Keratinocyte (primary cell): ENCODE results near the gene P2RY10. TPM values are rescaled to one million over a fixed set of nuclear protein-coding genes. Genes with fewer than 3 reads are reported as not detected.

Source experiments
- DNase-seq: peaks from one replicate; pipeline ENCODE4 v3.0.0-alpha.2; 2011; ENCODE audit warnings: low read depth, missing footprints, low spot score
- FAIRE-seq: peaks from 2 replicates; lab custom pipeline; 2011; peaks lifted over from hg19 to GRCh38; lab: Jason Lieb, UNC
- H2AFZ ChIP-seq: 2 replicates; pipeline ENCODE4 v1.6.0; 2012; ENCODE audit warnings: low read length, control low read depth, inconsistent platforms; ENCODE audit not compliant: control insufficient read depth
- H3K27ac ChIP-seq: 2 replicates; pipeline ENCODE4 v1.5.1; 2011; ENCODE audit warnings: low read length; ENCODE audit not compliant: control insufficient read depth, insufficient read depth
- H3K27me3 ChIP-seq: 3 replicates; pipeline ENCODE4 v1.6.0; 2011; ENCODE audit warnings: low read length; ENCODE audit not compliant: control insufficient read depth, insufficient read depth; ENCODE audit errors: extremely low read depth
- H3K36me3 ChIP-seq, 2 experiments: 2 replicates in 1 of 2; 3 replicates in 1 of 2; pipeline ENCODE4 v1.5.1; 2011; ENCODE audit warnings: low read length in 2 of 2, mild to moderate bottlenecking in 1 of 2; ENCODE audit not compliant: control insufficient read depth in 2 of 2, insufficient read depth in 2 of 2; ENCODE audit errors: extremely low read depth in 1 of 2
- H3K4me1 ChIP-seq: 3 replicates; pipeline ENCODE4 v1.5.1; 2011; ENCODE audit warnings: low read length; ENCODE audit not compliant: control insufficient read depth, insufficient read depth; ENCODE audit errors: extremely low read depth
- H3K4me2 ChIP-seq: 3 replicates; pipeline ENCODE4 v1.6.0; 2011; ENCODE audit warnings: low read depth, low read length; ENCODE audit not compliant: control insufficient read depth, insufficient read depth; ENCODE audit errors: extremely low read depth
- H3K4me3 ChIP-seq, 3 experiments: fragments of 200-600 bp in 1 of 3; sonication (generic) in 1 of 3; 2 replicates in 2 of 3; 3 replicates in 1 of 3; pipeline ENCODE4 v1.5.1; 2011 to 2016; ENCODE audit warnings: low read length in 3 of 3, mild to moderate bottlenecking in 3 of 3, control low read depth in 2 of 3, inconsistent platforms in 1 of 3, low read depth in 1 of 3, mixed read lengths in 1 of 3, mixed run types in 1 of 3, moderate library complexity in 1 of 3; ENCODE audit not compliant: control insufficient read depth in 2 of 3, insufficient read depth in 2 of 3; ENCODE audit errors: extremely low read depth in 1 of 3
- H3K79me2 ChIP-seq: 2 replicates; pipeline ENCODE4 v1.6.0; 2012; ENCODE audit warnings: low read length; ENCODE audit not compliant: control insufficient read depth, insufficient read depth
- H3K9ac ChIP-seq: 3 replicates; pipeline ENCODE4 v1.6.0; 2011; ENCODE audit warnings: low read length; ENCODE audit not compliant: control insufficient read depth, insufficient read depth; ENCODE audit errors: extremely low read depth
- H3K9me1 ChIP-seq: 3 replicates; pipeline ENCODE4 v1.6.0; 2011; ENCODE audit warnings: low read length; ENCODE audit not compliant: control insufficient read depth, insufficient read depth; ENCODE audit errors: extremely low read depth
- H3K9me3 ChIP-seq: 2 replicates; pipeline ENCODE4 v1.5.1; 2012; ENCODE audit warnings: low read depth, low read length; ENCODE audit not compliant: control insufficient read depth
- H4K20me1 ChIP-seq: 3 replicates; pipeline ENCODE4 v1.6.0; 2011; ENCODE audit warnings: low read length; ENCODE audit not compliant: control insufficient read depth, insufficient read depth; ENCODE audit errors: extremely low read depth
- EZH2 ChIP-seq: IDR thresholded peaks from one replicate; pipeline ENCODE4 v1.6.1; 2012; ENCODE audit warnings: inconsistent platforms, mild to moderate bottlenecking, low read length, moderate library complexity
- dilution Hi-C: fragments of 300-500 bp; cut with MboI; formaldehyde crosslinking; loops from one replicate; pipeline ENCODE4 v1.7.0; 2020; ENCODE audit warnings: low sequenced_read_pairs; ENCODE audit not compliant: extremely low pct_ligation_motif_present
- polyA plus RNA-seq, 5 experiments: library from polyadenylated mRNA; depleted of rRNA in 3 of 5; stranded (reverse) in 3 of 5; stranded (forward) in 1 of 5; unstranded in 1 of 5; fragments of >200 nt; gene quantifications; 1 replicate in 1 of 5; 2 replicates in 3 of 5; 3 replicates in 1 of 5; pipeline versions ENCODE4 v1.2.1 to v1.2.3, GENCODE V29; 2011 to 2012; ENCODE audit warnings: missing spikeins in 2 of 5, low read depth in 1 of 5, low replicate concordance in 1 of 5
- TF ChIP-seq, protein P1 (sequence below), 3 experiments: IDR thresholded peaks in 1 of 3; conservative IDR thresholded peaks in 1 of 3; optimal IDR thresholded peaks in 1 of 3; 2 replicates in 2 of 3; 3 replicates in 1 of 3; pipeline versions ENCODE3 to v1.5.1; 2011; ENCODE audit warnings: low read length in 3 of 3, mild to moderate bottlenecking in 3 of 3, moderate library complexity in 2 of 3, control low read depth in 1 of 3, inconsistent platforms in 1 of 3; ENCODE audit not compliant: insufficient read depth in 2 of 3; ENCODE audit errors: extremely low read depth in 1 of 3

Gene P2RY10
- polyA plus RNA-seq, 1 donor (not counting 4 experiments of a cell fraction or from before 2014, with no cell fraction given) = not detected

DNA sequence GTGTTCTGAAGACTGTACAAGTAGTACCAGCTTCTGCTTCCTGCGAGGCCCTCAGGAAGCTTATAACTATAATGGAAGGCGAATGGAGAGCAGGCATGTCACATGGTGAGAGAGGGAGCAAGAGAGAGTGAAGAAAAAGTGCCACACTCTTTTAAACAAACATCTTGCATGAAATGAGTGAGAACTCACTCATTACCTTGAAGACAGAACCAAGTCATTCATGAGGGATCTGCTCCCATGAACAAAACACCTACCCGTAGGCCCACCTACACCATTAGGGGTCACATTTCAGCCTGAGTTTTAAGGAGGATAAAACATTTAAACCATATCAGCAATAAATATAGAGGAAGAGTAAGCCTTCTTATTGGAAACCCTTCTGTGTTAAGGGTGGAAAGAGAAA lies 19.4 kb downstream of the P2RY10 start:
- H3K27me3 ChIP-seq = no peaks in the 10 kb centered on the region
- H3K9me1 ChIP-seq = no peaks in the 10 kb centered on the region
- TF ChIP-seq, protein P1, sequence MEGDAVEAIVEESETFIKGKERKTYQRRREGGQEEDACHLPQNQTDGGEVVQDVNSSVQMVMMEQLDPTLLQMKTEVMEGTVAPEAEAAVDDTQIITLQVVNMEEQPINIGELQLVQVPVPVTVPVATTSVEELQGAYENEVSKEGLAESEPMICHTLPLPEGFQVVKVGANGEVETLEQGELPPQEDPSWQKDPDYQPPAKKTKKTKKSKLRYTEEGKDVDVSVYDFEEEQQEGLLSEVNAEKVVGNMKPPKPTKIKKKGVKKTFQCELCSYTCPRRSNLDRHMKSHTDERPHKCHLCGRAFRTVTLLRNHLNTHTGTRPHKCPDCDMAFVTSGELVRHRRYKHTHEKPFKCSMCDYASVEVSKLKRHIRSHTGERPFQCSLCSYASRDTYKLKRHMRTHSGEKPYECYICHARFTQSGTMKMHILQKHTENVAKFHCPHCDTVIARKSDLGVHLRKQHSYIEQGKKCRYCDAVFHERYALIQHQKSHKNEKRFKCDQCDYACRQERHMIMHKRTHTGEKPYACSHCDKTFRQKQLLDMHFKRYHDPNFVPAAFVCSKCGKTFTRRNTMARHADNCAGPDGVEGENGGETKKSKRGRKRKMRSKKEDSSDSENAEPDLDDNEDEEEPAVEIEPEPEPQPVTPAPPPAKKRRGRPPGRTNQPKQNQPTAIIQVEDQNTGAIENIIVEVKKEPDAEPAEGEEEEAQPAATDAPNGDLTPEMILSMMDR (optimal IDR thresholded peaks at IDR 0.05 in 1 of 3, IDR thresholded peaks at IDR 0.05 in 1 of 3, conservative IDR thresholded peaks at IDR 0.05 in 1 of 3; ENCODE audit: extremely low read depth in 1 of 3, insufficient read depth in 2 of 3, low read length in 3 of 3) = no peak
- TF ChIP-seq EZH2 = no peak
- no peak overlapping the region for H3K27ac ChIP-seq
- DNase-seq = no peak
- dilution Hi-C loops = no loop called here
- no peak overlapping the region for H2AFZ ChIP-seq
- FAIRE-seq = no peak
- H3K36me3 ChIP-seq = no peaks in the 10 kb centered on the region
- H3K79me2 ChIP-seq = no peaks in the 10 kb centered on the region
- no peaks in the 10 kb centered on the region for H3K4me1 ChIP-seq
- H3K4me2 ChIP-seq = no peak overlapping the region
- no peaks in the 10 kb centered on the region for H3K9me3 ChIP-seq
- no peak overlapping the region for H3K9ac ChIP-seq
- H4K20me1 ChIP-seq = no peaks in the 10 kb centered on the region
- H3K4me3 ChIP-seq = no peak overlapping the region

DNA sequence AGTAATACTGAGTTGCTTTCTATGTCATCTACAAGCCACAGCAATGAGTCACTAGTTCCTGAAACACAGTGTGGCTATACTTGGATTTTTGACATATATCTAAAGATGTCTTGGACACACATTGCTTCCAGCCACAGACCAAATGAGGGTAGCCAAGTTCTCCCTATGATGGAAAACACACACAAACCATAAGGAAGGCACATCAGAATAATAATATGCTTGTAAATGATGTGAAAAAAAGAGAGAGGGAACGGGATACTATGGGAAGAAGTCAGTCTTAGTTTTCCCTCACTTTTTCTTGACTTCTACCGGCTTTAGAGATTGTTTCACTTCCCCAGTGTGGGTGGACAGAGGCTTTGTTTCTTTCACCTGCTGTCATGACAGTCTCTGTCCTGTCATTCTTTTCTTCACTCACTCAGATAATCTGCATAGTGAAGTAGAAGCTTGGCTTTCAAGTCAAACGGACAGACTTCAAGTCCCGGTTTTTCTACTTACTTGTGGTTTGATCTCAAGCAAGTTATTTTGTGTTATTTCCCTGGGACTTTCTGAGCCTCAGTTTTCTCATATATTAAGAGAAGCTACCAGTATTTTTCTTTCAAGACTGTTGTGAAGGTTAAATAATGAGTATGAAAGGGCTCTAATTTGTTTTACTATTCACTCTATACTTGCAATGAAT lies 34.7 kb downstream of the P2RY10 start:
- no peak overlapping the region for H2AFZ ChIP-seq
- H3K36me3 ChIP-seq = no peaks in the 10 kb centered on the region
- H3K27me3 ChIP-seq = no peaks in the 10 kb centered on the region
- no peaks in the 10 kb centered on the region for H3K9me3 ChIP-seq
- no peaks in the 10 kb centered on the region for H3K4me1 ChIP-seq
- DNase-seq (no peak), FAIRE-seq (no peak)
- dilution Hi-C loops = no loop called here
- H4K20me1 ChIP-seq = no peaks in the 10 kb centered on the region
- no peaks in the 10 kb centered on the region for H3K79me2 ChIP-seq
- H3K4me2 ChIP-seq = no peak overlapping the region
- H3K27ac ChIP-seq = no peak overlapping the region
- TF ChIP-seq, protein P1 (optimal IDR thresholded peaks at IDR 0.05 in 1 of 3, IDR thresholded peaks at IDR 0.05 in 1 of 3, conservative IDR thresholded peaks at IDR 0.05 in 1 of 3; ENCODE audit: extremely low read depth in 1 of 3, insufficient read depth in 2 of 3, low read length in 3 of 3) = no peak
- no peak for TF ChIP-seq EZH2
- H3K4me3 ChIP-seq = no peak overlapping the region
- no peak overlapping the region for H3K9ac ChIP-seq
- H3K9me1 ChIP-seq = no peaks in the 10 kb centered on the region
